Activated CD8-positive, alpha-beta memory T cell treated with anti-CD3 and anti-CD28 coated beads for 36 hours (primary cell): ENCODE data around the gene SLC25A4. TPM values are rescaled to one million over a fixed set of nuclear protein-coding genes. Genes with fewer than 3 reads are reported as not detected.
"Not testable (repeated sequence)": the region's sequence is repeated elsewhere in the genome, so short reads cannot be mapped to it uniquely, and the experiment has no call there.

Experiments used
- CTCF ChIA-PET: fragments of 350-600 bp; sonication (Branson Sonifier 250); formaldehyde crosslinking; loops from one replicate; lab custom pipeline; 2021; ENCODE audit warnings: antibody characterized with exemption; lab: Charles Lee
- POLR2A ChIA-PET: fragments of 350-600 bp; sonication (Branson Sonifier 250); formaldehyde crosslinking; loops from one replicate; lab custom pipeline; 2021; ENCODE audit warnings: antibody characterized with exemption; lab: Charles Lee
- total RNA-seq, 2 experiments: library from RNA; stranded (reverse); gene quantifications; one replicate each; pipeline ENCODE4 v1.2.3, GENCODE V29; 2021

Gene SLC25A4
- total RNA-seq, 2 experiments from 2014 or later: 13.9 to 14.0 TPM

DNA sequence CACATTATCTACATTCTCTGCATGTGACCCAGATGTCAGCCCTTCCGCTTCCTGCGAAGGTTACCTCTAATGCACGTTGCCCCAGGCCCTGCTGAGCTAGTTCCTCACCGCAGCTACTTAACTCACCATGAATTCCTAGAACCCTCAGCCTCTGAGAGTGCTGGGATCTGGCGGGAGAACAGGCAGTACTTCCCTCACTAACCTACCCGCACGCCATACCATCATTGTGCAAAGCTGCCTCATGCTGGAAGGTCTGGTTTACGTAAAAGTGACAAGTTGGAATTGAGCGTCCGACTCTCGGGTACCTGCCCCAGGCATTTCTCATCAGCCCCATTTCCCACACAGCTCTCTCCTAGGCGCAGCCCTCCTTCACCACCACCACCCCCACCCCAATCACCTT lies 6.3 kb downstream of the SLC25A4 start:
- CTCF ChIA-PET: interaction anchor here (1.7 kb wide), 1 partner anchor 36 kb away, joined by 5 read pairs; no protein-coding TSS in a partner anchor
- POLR2A ChIA-PET: no interaction called here

DNA sequence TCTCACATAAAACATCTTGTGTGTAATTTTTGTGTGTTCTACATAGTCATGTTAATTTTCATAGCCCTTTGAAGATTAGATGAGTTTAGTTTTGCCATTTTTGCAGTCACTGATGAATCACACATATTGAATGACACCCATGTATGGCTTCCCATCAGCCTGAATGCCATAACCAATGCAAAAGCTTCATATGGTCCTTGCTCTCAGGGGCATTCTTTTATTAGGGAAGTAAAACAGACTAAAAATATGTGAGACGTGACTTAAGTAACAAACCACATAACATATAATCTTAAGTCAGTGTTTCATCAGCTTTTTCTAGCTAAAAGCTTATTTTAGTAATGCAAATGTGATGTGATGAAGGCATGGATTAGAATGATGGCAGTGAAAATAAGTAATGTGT lies 8.2 kb downstream of the SLC25A4 start:
- ChIA-PET POLR2A (no interaction called here), CTCF (interaction anchor here (1.1 kb wide), 1 partner anchor 32 kb away, joined by 4 read pairs; no protein-coding TSS in a partner anchor)

DNA sequence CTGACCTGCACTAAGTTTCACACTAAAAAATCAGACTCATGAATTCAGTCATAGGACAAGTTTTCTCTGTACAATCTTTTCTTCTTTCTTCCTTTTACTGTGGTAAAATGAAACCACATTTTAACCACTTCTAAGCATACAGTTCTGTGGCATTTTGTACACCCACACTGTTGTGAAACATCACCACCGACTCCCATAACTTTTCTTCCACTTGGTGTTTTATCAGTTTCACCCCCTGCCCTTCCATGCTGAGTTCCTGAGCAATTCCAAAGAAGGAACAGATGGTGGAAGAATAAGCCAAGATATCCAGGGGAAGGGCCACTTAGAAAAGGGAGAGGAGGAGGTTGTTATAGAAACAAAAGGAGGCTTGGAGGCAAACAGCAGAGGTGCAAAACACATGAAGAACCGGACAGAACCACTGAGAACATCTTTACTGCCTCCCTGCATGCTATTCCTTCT lies 22.6 kb downstream of the SLC25A4 start:
- POLR2A ChIA-PET: no interaction called here

DNA sequence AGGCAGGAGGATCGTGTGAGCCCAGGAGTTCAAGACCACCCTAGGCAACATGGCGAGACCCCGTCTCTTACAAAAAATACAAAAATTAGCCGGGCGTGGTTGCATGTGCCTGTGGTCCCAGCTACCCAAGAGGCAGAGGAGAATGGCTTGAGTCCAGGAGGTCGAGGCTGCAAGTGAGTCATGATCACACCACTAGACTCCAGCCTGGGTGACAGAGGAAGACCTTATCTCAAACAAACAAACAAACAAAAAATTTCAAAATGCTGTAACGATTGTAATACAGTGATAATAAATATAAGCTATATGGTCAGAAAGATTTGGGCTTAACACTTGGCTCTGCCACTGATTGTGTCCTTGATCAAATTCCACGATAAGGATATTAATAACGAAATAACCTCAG lies 24.2 kb downstream of the SLC25A4 start:
- ChIA-PET POLR2A (interaction anchor here (0.8 kb wide), 1 partner anchor 60 kb away, joined by 3 read pairs; no protein-coding TSS in a partner anchor), CTCF (interaction anchor here (1.0 kb wide), 1 partner anchor 17 kb away, joined by 3 read pairs; no protein-coding TSS in a partner anchor)

More for the DNA sequence above, 22.6 kb downstream of the SLC25A4 start:
- CTCF ChIA-PET: interaction anchor here (1.9 kb wide), 1 partner anchor 18 kb away, joined by 7 read pairs; no protein-coding TSS in a partner anchor

DNA sequence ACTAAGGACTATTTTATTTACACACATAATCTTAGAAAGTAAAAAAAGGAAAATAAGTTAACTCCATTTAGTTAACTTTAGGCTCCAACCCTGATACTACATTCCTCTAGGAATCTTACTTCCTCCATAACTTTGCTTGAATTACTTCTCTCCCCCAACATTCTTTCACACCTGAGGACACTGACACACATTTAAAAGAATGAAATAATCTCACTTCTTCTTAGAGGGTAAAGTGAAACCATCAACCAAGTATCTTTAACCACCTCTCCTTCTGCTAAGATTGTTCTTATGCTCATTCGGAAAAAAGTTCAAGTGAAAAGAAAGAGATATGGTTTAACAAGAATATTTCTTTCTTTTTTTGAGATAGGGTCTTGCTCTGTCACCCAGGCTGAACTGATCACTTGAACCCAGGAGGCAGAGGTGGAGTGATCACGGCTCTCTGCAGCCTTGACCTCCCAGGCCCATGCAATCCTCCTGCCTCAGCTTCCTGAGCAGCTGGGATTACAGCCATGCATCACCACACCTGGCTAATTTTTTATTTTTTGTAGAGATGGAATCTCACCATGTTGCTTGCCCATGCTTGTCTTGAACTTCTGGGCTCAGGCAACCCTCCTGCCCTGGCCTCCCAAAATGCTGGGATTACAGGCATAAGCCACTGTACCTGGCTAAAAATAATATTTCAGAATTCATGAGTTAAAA lies 28.5 kb downstream of the SLC25A4 start:
- POLR2A ChIA-PET: no interaction called here
- CTCF ChIA-PET: interaction anchor here (0.7 kb wide), 2 partner anchors 143 to 214 kb away, joined by 3 to 5 read pairs; no protein-coding TSS in a partner anchor

DNA sequence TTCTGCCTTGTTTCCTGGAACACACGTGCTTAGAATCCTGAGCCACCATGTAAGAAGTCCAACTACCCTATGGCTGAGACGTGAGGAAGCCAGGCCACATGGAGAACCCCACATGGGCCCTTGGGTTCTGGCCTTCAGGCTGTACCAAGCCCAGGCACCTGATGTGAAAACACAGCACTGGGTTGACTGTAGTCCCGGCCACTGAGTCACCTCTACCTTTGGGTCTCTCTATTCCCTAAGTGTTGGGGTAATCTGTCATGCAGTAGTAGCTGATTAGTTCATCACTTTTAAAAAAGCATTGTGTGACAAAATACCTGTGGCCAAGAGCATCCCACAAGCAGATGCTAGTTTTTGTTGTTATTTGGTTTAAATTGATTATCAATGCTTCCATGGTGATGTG lies 36.4 kb downstream of the SLC25A4 start:
- ChIA-PET POLR2A (no interaction called here), CTCF (no interaction called here)

DNA sequence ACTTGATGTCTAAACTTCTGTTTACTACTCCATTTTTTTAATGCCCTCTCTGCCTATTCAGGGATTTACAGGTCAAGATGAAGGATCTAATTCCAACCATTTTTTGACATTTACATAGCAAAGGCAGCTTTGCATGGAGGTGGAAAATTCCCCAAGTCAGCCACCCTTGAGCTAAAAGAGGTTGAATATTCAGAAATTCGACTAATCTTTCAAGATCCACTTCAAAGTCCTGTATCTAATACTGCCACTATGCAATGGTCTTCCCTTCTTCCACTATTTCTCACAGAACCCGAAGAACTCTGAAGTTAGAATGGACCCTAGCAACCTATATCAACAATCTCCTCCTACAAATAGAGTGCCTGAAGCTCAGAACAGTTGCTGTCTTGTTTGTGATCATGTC lies 39.2 kb downstream of the SLC25A4 start:
- POLR2A ChIA-PET: no interaction called here
- CTCF ChIA-PET: interaction anchor here (0.8 to 0.9 kb wide), 2 partner anchors 12 to 26 kb away, joined by 3 read pairs; no protein-coding TSS in a partner anchor

DNA sequence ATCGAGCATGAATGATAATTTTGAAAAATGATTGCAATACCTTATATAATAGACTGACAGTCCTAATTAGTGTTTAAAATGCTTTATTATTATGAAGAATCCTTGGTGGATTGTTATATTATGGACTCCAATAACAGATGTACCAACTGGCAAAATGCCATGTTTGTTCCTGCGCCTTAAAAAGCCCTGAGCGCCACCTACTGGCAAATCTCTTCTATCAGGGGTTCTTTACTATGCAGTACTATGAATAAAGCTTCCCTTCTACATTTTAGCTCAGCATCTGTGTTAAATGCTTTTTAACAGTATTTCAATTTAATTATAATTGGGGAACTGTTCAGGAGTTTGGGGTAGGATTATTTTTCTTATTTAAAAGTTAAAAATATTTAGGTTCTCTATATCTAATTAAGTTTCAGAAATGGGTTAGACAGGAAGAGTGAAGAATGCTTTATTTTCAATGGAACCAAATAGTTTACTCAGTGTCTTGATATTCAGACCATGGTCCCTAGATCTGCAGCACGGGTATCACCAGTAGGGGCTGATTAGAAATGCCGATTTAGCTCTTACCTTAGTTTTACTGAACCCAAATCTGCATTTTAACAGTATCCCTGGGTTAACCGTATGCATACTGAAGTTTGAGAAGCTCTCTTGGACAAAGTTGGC lies 40.7 kb downstream of the SLC25A4 start:
- POLR2A ChIA-PET: no interaction called here
- CTCF ChIA-PET: interaction anchor here (0.5 to 1.8 kb wide), 14 partner anchors 14 to 385 kb away, joined by 3 to 9 read pairs (median 3); partner anchors contain the start of gene SLC25A4

DNA sequence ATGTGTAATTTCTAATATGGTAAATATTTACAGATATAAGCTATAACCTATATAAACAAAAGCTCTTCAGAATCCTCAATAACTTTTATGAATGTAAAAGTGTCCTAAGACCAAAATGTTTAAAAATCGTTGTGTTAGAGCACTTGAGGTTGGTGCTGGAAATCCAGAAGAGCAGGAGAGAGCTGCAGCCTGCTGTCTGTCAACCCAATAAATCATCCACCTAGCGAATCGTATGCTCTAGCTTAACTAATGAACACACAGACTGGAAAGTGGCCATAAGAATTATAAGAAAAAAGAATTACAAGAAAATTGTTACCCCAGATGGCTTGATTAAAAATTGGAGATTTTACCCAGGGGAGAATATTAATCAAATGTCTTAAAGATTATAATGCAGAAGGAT lies 43.7 kb downstream of the SLC25A4 start:
- POLR2A ChIA-PET: interaction anchor here (0.7 kb wide), 1 partner anchor 43 kb away, joined by 3 read pairs; no protein-coding TSS in a partner anchor

DNA sequence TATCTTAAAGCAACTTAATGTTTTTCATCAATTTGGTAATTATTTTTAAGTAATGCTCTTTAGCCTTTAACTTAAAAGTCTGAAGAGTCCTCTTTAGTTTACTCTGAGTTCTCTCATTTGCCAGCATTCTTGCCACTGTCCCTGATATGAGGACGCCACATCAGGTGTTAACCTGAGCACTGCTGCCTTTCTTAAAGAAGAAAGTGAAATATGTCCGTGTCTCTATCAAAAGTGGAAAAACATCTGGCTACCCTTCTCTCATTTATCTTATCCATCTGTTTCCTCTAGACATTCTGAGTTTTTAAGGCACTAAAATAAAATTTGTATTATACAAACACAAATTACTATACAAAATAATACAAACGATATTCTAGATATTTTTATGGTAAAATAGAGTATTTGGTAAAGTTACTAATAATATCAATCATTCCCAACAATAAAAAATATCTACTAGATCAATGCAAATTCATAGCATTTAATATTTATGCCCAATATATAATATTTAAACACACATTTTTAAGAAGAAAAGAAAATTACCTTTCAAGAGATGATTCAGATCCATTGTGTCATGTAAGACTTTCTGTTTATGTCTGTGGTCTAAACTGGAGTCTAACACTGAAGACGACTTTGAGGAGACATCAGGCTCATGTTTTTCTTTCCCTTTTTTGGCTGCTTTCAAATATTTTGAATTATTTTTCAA lies 46.7 kb downstream of the SLC25A4 start:
- ChIA-PET CTCF (no interaction called here), POLR2A (no interaction called here)

More for the DNA sequence above, 43.7 kb downstream of the SLC25A4 start:
- CTCF ChIA-PET: interaction anchor here (0.6 kb wide), 1 partner anchor 147 kb away, joined by 3 read pairs; no protein-coding TSS in a partner anchor

DNA sequence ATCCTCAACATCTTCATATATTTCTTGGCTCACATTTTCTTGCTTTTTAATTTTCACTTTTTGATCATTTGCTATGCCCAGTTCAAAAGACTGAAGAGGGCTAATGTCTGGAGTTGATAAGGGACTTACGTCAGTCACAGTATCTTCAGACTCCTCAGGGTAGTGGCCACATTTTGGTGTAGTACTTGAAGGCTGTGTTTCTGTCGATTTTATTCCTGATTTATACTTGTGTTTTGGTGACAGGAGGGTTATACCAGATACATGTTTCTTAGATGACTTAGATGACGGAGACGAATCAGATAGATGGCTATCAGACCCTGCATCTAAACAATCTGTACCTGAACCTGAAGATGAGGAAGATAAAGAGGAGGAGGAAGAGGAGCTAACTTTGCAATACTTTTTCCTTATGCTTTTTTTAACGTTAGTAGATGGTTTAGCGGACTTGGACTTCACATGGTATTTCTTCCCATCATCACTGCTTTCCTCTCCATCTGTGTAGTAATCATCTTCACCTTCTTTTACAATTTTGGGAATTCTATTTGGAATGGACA lies 47.3 kb downstream of the SLC25A4 start:
- CTCF ChIA-PET: no interaction called here
- POLR2A ChIA-PET: no interaction called here

DNA sequence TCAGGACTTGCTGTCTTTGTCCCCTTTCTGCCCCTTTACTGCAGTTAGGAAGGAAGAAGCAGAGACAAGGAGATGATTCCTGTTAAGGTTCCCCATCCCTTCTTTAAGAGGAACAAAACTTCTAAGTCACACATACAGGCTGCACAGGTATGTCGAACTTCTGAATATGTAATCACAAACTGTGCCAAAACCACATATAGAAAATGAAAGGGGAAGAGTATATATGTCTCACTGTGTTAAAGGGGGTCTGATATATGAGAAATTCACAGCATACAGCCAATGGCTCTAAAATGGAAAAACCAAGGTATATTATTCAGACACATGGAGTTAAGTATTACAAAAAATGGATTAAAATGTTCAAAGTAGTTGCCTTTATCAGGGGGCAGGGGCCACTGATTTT lies 49.0 kb downstream of the SLC25A4 start:
- CTCF ChIA-PET: no interaction called here
- POLR2A ChIA-PET: interaction anchor here (0.8 kb wide), 1 partner anchor 11 kb away, joined by 3 read pairs; no protein-coding TSS in a partner anchor

DNA sequence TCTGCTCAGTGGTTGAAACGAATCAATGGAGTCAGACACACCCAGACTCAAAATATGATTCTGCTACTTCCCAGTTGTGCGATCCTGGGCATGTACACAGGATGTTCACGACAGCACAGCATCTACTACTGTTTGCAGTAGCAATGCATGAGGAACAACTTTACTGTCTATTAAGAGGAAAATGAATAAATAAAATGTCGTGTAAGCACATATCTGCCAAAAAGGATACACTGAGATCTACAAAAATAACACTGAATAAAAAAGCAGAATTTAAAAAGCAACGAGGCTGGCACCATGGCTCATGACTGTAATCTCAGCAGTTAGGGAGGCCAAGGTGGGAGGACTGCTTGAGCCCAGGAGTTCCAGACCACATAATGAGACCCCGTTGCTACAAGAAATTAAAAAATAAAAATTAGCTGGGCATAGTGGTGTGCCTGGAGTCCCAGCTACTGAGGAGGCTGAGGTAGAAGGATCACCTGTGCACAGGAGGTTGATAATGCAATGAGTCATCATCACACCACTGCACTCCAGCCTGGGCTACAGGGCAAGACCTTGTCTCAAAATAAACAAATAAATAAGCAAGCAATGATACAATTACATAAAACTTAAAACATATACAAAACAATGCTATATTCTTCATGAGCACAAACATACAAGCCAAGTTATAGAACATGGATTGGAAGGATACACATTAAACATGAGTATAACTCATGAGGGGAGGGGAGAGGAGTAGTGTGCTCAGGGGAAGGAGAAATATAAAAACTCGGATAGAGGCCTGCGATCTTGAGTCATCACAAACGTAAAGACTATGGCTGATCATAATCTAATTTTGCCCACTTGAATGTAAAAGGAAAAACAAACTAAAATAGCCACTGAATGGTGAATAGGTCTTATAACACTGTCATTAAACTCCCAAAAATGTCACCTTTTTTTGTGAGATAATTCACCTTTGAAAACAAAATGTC lies 52.1 kb downstream of the SLC25A4 start:
- ChIA-PET CTCF (no interaction called here), POLR2A (no interaction called here)

DNA sequence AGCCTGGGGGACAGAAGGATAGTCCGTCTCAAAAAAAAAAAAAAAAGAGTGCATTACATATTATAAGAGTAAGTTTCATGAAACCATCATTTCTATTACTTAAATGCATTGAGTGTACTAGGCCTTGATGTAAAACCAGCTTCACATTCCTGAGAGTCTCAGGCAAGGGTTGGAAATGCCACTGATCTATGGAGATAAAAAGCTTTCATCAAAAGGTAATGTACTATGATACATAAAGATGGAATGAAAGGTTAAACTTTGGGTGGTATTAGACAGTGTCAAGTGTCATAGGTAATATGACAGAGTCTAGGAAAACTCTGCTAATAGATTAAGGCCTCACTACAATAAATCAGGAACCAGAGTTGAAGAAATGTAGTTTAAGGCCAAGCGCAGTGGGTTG lies 53.4 kb downstream of the SLC25A4 start:
- POLR2A ChIA-PET: interaction anchor here (0.6 to 0.7 kb wide), 3 partner anchors 53 to 236 kb away, joined by 3 to 4 read pairs (median 4); partner anchors contain the start of gene SLC25A4

DNA sequence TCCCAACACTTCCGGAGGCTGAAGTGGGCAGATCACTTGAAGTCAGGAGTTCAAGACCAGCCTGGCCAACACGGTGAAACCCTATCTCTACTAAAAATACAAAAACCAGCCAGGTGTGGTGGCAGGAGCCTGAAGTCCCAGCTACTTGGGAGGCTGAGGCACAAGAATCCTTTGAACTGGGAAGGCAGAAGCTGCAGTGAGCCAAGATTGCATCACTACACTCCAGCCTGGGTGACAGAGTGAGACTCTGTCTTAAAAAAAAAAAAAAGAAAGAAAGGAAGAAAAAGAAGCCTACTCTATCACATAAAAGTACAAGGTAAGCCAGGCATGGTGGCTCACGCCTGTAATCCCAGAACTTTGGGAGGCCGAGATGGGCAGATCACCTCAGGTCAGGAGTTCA lies 55.1 kb downstream of the SLC25A4 start:
- POLR2A ChIA-PET, CTCF ChIA-PET: not testable (repeated sequence)

More for the DNA sequence above, 53.4 kb downstream of the SLC25A4 start:
- CTCF ChIA-PET: interaction anchor here (0.6 to 1.0 kb wide), 2 partner anchors 52 to 176 kb away, joined by 3 to 7 read pairs; no protein-coding TSS in a partner anchor
